H1 (cell line): Measurements from ENCODE around the gene FBN1.

Experiments used
- MAFK ChIP-seq: IDR thresholded peaks from 2 replicates; pipeline ENCODE4 v1.6.1; 2012; ENCODE audit warnings: low read depth, mild to moderate bottlenecking, improper control_type of control experiment, low read length
- POLR2A ChIP-seq, 2 experiments: IDR thresholded peaks; 1 replicate in 1 of 2; 2 replicates in 1 of 2; pipeline ENCODE4 v1.6.1; 2011; ENCODE audit warnings: low read depth in 2 of 2, low read length in 2 of 2, mild to moderate bottlenecking in 2 of 2; ENCODE audit errors: control extremely low read depth in 1 of 2
- POLR2AphosphoS5 ChIP-seq: IDR thresholded peaks from 2 replicates; pipeline ENCODE4 v1.6.1; 2011; ENCODE audit warnings: low read depth, low read length
- RXRA ChIP-seq: IDR thresholded peaks from 2 replicates; pipeline ENCODE4 v1.6.1; 2011; ENCODE audit warnings: low read depth, mild to moderate bottlenecking, low read length, moderate library complexity; ENCODE audit not compliant: insufficient read depth
- TF ChIP-seq, protein P1 (sequence below): IDR thresholded peaks from 2 replicates; pipeline ENCODE4 v1.6.1; 2012; ENCODE audit warnings: inconsistent platforms
- TF ChIP-seq, protein P2 (sequence below), 3 experiments: IDR thresholded peaks; 1 replicate in 2 of 3; 2 replicates in 1 of 3; pipeline versions ENCODE4 v1.5.1 to v1.6.1; 2011; ENCODE audit warnings: low read length in 3 of 3, mild to moderate bottlenecking in 3 of 3, inconsistent platforms in 2 of 3, low read depth in 1 of 3, moderate library complexity in 1 of 3; ENCODE audit not compliant: insufficient read depth in 1 of 3; ENCODE audit errors: control extremely low read depth in 1 of 3
- TF ChIP-seq, protein P3 (sequence below): IDR thresholded peaks from 2 replicates; pipeline ENCODE4 v1.6.1; 2012; ENCODE audit warnings: inconsistent platforms

DNA sequence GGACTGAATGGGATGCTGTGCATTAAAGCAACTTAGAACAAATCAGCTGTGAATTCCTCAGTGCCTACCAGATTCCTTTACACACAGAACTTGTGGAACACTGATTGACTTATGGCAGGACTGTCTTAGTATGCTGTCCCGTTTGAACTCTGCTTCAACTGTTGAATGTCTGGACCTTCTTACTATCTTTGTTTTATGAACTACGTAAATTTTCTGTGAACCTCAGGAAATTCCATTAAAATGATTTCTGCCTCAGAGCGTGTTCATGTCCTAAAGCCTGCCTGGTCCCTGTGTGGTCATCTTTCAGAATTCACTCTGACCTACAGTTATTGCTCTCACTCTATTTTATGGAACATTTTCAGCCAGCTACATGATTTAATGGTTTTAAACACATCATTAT is 29.4 kb upstream of the FBN1 start:
- TF ChIP-seq, protein P1, sequence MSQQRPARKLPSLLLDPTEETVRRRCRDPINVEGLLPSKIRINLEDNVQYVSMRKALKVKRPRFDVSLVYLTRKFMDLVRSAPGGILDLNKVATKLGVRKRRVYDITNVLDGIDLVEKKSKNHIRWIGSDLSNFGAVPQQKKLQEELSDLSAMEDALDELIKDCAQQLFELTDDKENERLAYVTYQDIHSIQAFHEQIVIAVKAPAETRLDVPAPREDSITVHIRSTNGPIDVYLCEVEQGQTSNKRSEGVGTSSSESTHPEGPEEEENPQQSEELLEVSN = no peak
- TF ChIP-seq MAFK (no peak), POLR2A (IDR thresholded peaks at IDR 0.05; ENCODE audit: control extremely low read depth in 1 of 2, low read depth in 2 of 2, low read length in 2 of 2) (no peak), RXRA (no peak), POLR2AphosphoS5 (no peak)
- TF ChIP-seq, protein P2, sequence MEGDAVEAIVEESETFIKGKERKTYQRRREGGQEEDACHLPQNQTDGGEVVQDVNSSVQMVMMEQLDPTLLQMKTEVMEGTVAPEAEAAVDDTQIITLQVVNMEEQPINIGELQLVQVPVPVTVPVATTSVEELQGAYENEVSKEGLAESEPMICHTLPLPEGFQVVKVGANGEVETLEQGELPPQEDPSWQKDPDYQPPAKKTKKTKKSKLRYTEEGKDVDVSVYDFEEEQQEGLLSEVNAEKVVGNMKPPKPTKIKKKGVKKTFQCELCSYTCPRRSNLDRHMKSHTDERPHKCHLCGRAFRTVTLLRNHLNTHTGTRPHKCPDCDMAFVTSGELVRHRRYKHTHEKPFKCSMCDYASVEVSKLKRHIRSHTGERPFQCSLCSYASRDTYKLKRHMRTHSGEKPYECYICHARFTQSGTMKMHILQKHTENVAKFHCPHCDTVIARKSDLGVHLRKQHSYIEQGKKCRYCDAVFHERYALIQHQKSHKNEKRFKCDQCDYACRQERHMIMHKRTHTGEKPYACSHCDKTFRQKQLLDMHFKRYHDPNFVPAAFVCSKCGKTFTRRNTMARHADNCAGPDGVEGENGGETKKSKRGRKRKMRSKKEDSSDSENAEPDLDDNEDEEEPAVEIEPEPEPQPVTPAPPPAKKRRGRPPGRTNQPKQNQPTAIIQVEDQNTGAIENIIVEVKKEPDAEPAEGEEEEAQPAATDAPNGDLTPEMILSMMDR (IDR thresholded peaks at IDR 0.05; ENCODE audit: control extremely low read depth in 1 of 3, insufficient read depth in 1 of 3, low read depth in 1 of 3, low read length in 3 of 3) = no peak
- TF ChIP-seq, protein P3, sequence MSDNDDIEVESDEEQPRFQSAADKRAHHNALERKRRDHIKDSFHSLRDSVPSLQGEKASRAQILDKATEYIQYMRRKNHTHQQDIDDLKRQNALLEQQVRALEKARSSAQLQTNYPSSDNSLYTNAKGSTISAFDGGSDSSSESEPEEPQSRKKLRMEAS = no peak
